ENCODE results near the gene OCA2.

DNA sequence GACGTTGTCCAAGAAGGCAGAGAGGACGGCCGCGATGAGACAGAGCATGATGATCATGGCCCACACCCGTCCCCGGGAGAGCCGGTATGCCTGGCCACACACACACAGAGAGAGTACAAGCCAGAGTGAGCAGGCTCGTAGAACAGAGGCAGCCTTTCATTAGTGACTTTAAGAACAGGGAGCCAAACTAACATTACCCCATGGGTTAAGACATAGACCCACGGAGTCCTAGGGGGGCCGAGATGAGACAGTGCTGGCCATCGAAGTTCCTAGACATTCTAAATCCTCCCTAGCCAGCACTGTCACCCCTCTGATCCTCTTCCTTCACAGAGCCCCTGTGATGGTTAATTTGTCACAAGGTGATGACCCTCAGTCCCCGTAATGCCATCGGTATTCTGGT lies 114.0 kb downstream of the OCA2 start:
- TF ChIP-seq ZNF274 (IDR thresholded peaks at IDR 0.05; ENCODE audit: low read depth, low read length) (no peak), YY1 (IDR thresholded peaks at IDR 0.05; ENCODE audit: insufficient read depth, insufficient read length) (no peak)

Measured in NT2/D1 (cell line).